Breast epithelium (tissue), 3 donors: ENCODE data around the gene DCN. TPM values are rescaled to one million over a fixed set of nuclear protein-coding genes. Genes with fewer than 3 reads are reported as not detected.

Experiments
- total RNA-seq, 3 donors: library from RNA; depleted of rRNA; stranded (reverse); fragments of >200 nt; gene quantifications; one replicate each; pipeline ENCODE4 v1.1.0, GENCODE V29; 2016

The DCN gene
- total RNA-seq, 3 donors from 2014 or later = 1,081 to 4,374 (median 1,702) TPM

Other genes starting within 250 kb of the DCN start
- gene CCER1, start 227.6 kb downstream of the DCN start, total RNA-seq = not detected
- not detected for gene EPYC, start 177.8 kb downstream of the DCN start, total RNA-seq
- gene KERA, start 124.8 kb downstream of the DCN start, total RNA-seq = under 1 TPM in 2 of 3 donors, not detected in 1; 0.15 to 0.33 TPM
- 100 to 1,000 TPM; 180 to 449 (median 183) TPM for gene LUM, start 71.3 kb downstream of the DCN start, total RNA-seq